HUDEP-2 (cell line): ENCODE results near the gene RESF1.
A peak's percentile ranks its signal among the peaks of the same experiment; 100 is the strongest.

Source experiments
- DNase-seq, 76 experiments: peaks; one replicate each; lab custom pipeline; 2025; ENCODE audit not compliant: unreplicated experiment in 76 of 76; lab: John Stamatoyannopoulos, UW

RESF1 gene

DNA sequence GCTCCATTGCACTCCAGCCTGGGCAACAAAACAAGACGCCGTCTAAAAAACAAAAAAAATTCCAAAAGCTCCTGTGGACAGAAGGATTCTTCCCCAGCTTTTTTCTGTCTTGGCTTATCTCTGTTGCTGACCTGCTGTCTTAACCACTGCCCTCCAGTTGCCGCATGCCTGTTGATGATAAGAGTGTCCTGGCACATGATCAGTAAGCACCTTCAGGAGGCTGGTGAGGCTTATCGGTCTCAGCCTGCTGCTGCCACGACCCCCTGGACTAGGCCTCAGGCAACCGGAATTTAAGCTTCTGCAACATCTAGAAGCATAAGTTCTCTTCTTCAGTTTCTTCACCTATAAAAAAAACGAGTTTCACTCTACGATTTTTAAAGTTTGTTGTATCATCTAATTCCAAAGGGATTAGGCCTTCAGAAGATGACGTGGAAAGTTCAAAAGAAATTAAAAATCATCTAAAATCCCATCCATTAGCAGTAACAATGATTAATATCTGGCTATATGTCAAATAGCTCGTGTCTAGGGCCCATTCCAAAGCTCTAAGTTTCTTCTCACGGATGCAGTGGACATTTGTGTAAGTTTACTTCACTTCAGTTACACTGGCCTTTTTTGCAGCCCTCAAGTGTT, 46.4 kb downstream of the RESF1 start:
- DNase-seq: peak in 74 of 76 experiments; percentile 40 to 98 (median 90)
